H1 (cell line): ENCODE data around the gene NDUFAB1. TPM values are rescaled to one million over a fixed set of nuclear protein-coding genes. Genes with fewer than 3 reads are reported as not detected.

ENCODE experiments used
- CTCF ChIA-PET: fragments of 300-600 bp; sonication (Branson Sonifier 250); formaldehyde crosslinking; loops from one replicate; lab custom pipeline; 2021; ENCODE audit not compliant: partially characterized antibody; lab: Charles Lee
- POLR2A ChIA-PET: fragments of 300-600 bp; sonication (Branson Sonifier 250); formaldehyde crosslinking; loops from one replicate; lab custom pipeline; 2021; ENCODE audit warnings: inconsistent platforms; ENCODE audit not compliant: partially characterized antibody; lab: Charles Lee
- DNase-seq, 2 experiments: peaks; one replicate each; pipeline versions ENCODE4 v3.0.0 to v3.0.0-alpha.2; 2010 to 2022; ENCODE audit warnings: low spot score in 2 of 2, low read depth in 1 of 2, mixed read lengths in 1 of 2
- FAIRE-seq: peaks from 2 replicates; lab custom pipeline; 2011; peaks lifted over from hg19 to GRCh38; lab: Jason Lieb, UNC
- H2AFZ ChIP-seq: 2 replicates; pipeline ENCODE4 v1.8.1; 2012; ENCODE audit warnings: low read length, inconsistent platforms
- H2AK5ac ChIP-seq: 2 replicates; pipeline ENCODE4 v1.6.1; 2013; ENCODE audit warnings: low read depth, low read length
- H2BK120ac ChIP-seq: replicated peaks from 2 replicates; pipeline ENCODE3; 2013; ENCODE audit warnings: low read depth, low read length, inconsistent platforms
- H2BK12ac ChIP-seq: 2 replicates; pipeline ENCODE4 v1.6.1; 2013; ENCODE audit warnings: low read depth, low read length
- H2BK15ac ChIP-seq: 2 replicates; pipeline ENCODE4 v1.6.1; 2013; ENCODE audit warnings: low read length
- H2BK20ac ChIP-seq: 2 replicates; pipeline ENCODE4 v1.6.1; 2013; ENCODE audit warnings: low read length
- H2BK5ac ChIP-seq: 2 replicates; pipeline ENCODE4 v1.6.1; 2013; ENCODE audit warnings: low read depth, low read length
- H3K14ac ChIP-seq: 2 replicates; pipeline ENCODE4 v1.6.1; 2013; ENCODE audit warnings: inconsistent platforms; ENCODE audit not compliant: insufficient read length
- H3K18ac ChIP-seq: 2 replicates; pipeline ENCODE4 v1.6.1; 2013; ENCODE audit warnings: low read length; ENCODE audit errors: extremely low read depth
- H3K23ac ChIP-seq: 2 replicates; pipeline ENCODE4 v1.6.1; 2013; ENCODE audit warnings: inconsistent platforms; ENCODE audit not compliant: insufficient read length
- H3K23me2 ChIP-seq: 2 replicates; pipeline ENCODE4 v1.6.1; 2013; ENCODE audit warnings: low read depth, low read length
- H3K27ac ChIP-seq: 2 replicates; pipeline ENCODE4 v1.6.1; 2011; ENCODE audit warnings: low read depth, low read length, inconsistent platforms
- H3K27me3 ChIP-seq, 4 experiments: replicated peaks in 1 of 4; 1 replicate in 1 of 4; 2 replicates in 3 of 4; pipeline versions ENCODE4 v1.6.1 to v1.8.1; 2011 to 2013; ENCODE audit warnings: low read length in 3 of 4, mild to moderate bottlenecking in 3 of 4, inconsistent platforms in 2 of 4, mixed read lengths in 2 of 4, moderate library complexity in 1 of 4; ENCODE audit not compliant: control insufficient read depth in 3 of 4, insufficient read depth in 3 of 4; ENCODE audit errors: extremely low read depth in 1 of 4
- H3K36me3 ChIP-seq, 4 experiments: 2 replicates each; pipeline versions ENCODE4 v1.6.1 to v1.8.1; 2011 to 2013; ENCODE audit warnings: mild to moderate bottlenecking in 4 of 4, low read length in 3 of 4, moderate library complexity in 2 of 4, control low read depth in 1 of 4, inconsistent platforms in 1 of 4; ENCODE audit not compliant: insufficient read depth in 4 of 4, control insufficient read depth in 2 of 4
- H3K4ac ChIP-seq: replicated peaks from 2 replicates; pipeline ENCODE3; 2013; ENCODE audit warnings: low read length, low read depth, mixed read lengths, inconsistent platforms; ENCODE audit not compliant: insufficient read length
- H3K4me1 ChIP-seq, 4 experiments: replicated peaks in 1 of 4; 1 replicate in 1 of 4; 2 replicates in 3 of 4; pipeline versions ENCODE4 v1.6.1 to v1.8.1; 2011 to 2013; ENCODE audit warnings: low read length in 3 of 4, inconsistent platforms in 2 of 4, mixed read lengths in 1 of 4; ENCODE audit not compliant: insufficient read depth in 4 of 4, control insufficient read depth in 3 of 4
- H3K4me2 ChIP-seq, 2 experiments: 2 replicates each; pipeline versions ENCODE4 v1.6.1 to v1.8.1; 2011 to 2013; ENCODE audit warnings: low read depth in 2 of 2, low read length in 2 of 2, control low read depth in 1 of 2, inconsistent platforms in 1 of 2, mild to moderate bottlenecking in 1 of 2; ENCODE audit not compliant: insufficient read depth in 1 of 2
- H3K4me3 ChIP-seq, 4 experiments: fragments of 200-600, 300-600 bp in 1 of 4; sonication (generic), shearing (Covaris generic), sonication (Bioruptor Twin) in 1 of 4; 2 replicates each; pipeline versions ENCODE4 v1.5.1 to v1.8.1; 2011 to 2016; ENCODE audit warnings: low read length in 4 of 4, low read depth in 3 of 4, control low read depth in 2 of 4, inconsistent platforms in 2 of 4, mild to moderate bottlenecking in 2 of 4, mixed read lengths in 1 of 4, moderate library complexity in 1 of 4; ENCODE audit not compliant: insufficient read depth in 2 of 4; ENCODE audit errors: extremely low read depth in 1 of 4
- H3K56ac ChIP-seq: replicated peaks from 2 replicates; pipeline ENCODE3; 2013; ENCODE audit warnings: low read depth, mild to moderate bottlenecking, mixed read lengths, low read length, inconsistent platforms; ENCODE audit not compliant: insufficient read length
- H3K79me1 ChIP-seq: 2 replicates; pipeline ENCODE4 v1.6.1; 2013; ENCODE audit warnings: low read depth, low read length, control low read depth
- H3K79me2 ChIP-seq, 2 experiments: 2 replicates each; pipeline versions ENCODE4 v1.6.1 to v1.8.1; 2012 to 2013; ENCODE audit warnings: low read length in 2 of 2, mild to moderate bottlenecking in 2 of 2, inconsistent platforms in 1 of 2; ENCODE audit not compliant: insufficient read depth in 2 of 2, control insufficient read depth in 1 of 2
- H3K9ac ChIP-seq, 4 experiments: replicated peaks in 1 of 4; 1 replicate in 1 of 4; 2 replicates in 3 of 4; pipeline versions ENCODE4 v1.6.1 to v1.8.1; 2011 to 2013; ENCODE audit warnings: low read depth in 3 of 4, low read length in 3 of 4, control low read depth in 2 of 4, mild to moderate bottlenecking in 2 of 4, moderate library complexity in 2 of 4, inconsistent platforms in 1 of 4; ENCODE audit errors: extremely low read depth in 1 of 4
- H3K9me3 ChIP-seq, 2 experiments: 2 replicates each; pipeline versions ENCODE4 v1.6.1 to v1.8.1; 2012 to 2013; ENCODE audit warnings: mild to moderate bottlenecking in 2 of 2, moderate library complexity in 2 of 2, control low read depth in 1 of 2, inconsistent platforms in 1 of 2, low read depth in 1 of 2, low read length in 1 of 2, mixed read lengths in 1 of 2; ENCODE audit not compliant: insufficient read depth in 2 of 2
- H4K20me1 ChIP-seq, 2 experiments: replicated peaks in 1 of 2; 2 replicates each; pipeline versions ENCODE3 to v1.8.1; 2011 to 2013; ENCODE audit warnings: inconsistent platforms in 2 of 2, low read length in 2 of 2, mild to moderate bottlenecking in 1 of 2; ENCODE audit not compliant: insufficient read depth in 2 of 2, control insufficient read depth in 1 of 2
- H4K5ac ChIP-seq: 2 replicates; pipeline ENCODE4 v1.6.1; 2013; ENCODE audit warnings: low read length, low read depth, mixed read lengths, inconsistent platforms; ENCODE audit not compliant: insufficient read length
- H4K8ac ChIP-seq: 2 replicates; pipeline ENCODE4 v1.8.0; 2013; ENCODE audit warnings: mild to moderate bottlenecking, moderate library complexity, low read length, inconsistent platforms; ENCODE audit not compliant: insufficient read depth; ENCODE audit errors: extremely low read depth
- H4K91ac ChIP-seq: replicated peaks from 2 replicates; pipeline ENCODE3; 2013; ENCODE audit warnings: low read length, mixed read lengths, inconsistent platforms; ENCODE audit not compliant: insufficient read length
- BACH1 ChIP-seq: IDR thresholded peaks from 2 replicates; pipeline ENCODE4 v1.6.1; 2012; ENCODE audit warnings: low read length, improper control_type of control experiment
- CBX8 ChIP-seq: fragments of 300-800, 300-1000 bp; sonication (generic); IDR thresholded peaks from 2 replicates; pipeline ENCODE4 v1.7.1; 2016; ENCODE audit warnings: low read depth, low read length, borderline replicate concordance
- CHD1 ChIP-seq: IDR thresholded peaks from 2 replicates; pipeline ENCODE4 v1.6.1; 2012; ENCODE audit warnings: low read depth, low read length, improper control_type of control experiment
- CREB1 ChIP-seq: IDR thresholded peaks from 2 replicates; pipeline ENCODE4 v1.6.1; 2012; ENCODE audit warnings: inconsistent platforms
- JUND ChIP-seq: IDR thresholded peaks from 2 replicates; pipeline ENCODE4 v1.6.1; 2011; ENCODE audit warnings: mild to moderate bottlenecking, improper control_type of control experiment, low read length
- KDM5A ChIP-seq: fragments of 200-600 bp; IDR thresholded peaks from 2 replicates; pipeline ENCODE4 v1.7.1; 2012; ENCODE audit warnings: mild to moderate bottlenecking, low read length, inconsistent platforms, mixed read lengths
- NRF1 ChIP-seq: IDR thresholded peaks from 2 replicates; pipeline ENCODE4 v1.6.1; 2011; ENCODE audit warnings: mild to moderate bottlenecking, low read depth, low read length, improper control_type of control experiment
- SIRT6 ChIP-seq: IDR thresholded peaks from one replicate; pipeline ENCODE4 v1.7.1; 2012; ENCODE audit warnings: low read length, inconsistent platforms
- SP2 ChIP-seq: IDR thresholded peaks from 2 replicates; pipeline ENCODE4 v1.6.1; 2012; ENCODE audit warnings: mild to moderate bottlenecking, low read length, inconsistent platforms
- TEAD4 ChIP-seq: IDR thresholded peaks from 2 replicates; pipeline ENCODE4 v1.6.1; 2012; ENCODE audit warnings: low read depth, low read length, inconsistent platforms, mixed read lengths
- WGBS, 2 experiments: shearing (Covaris generic) in 1 of 2; methylation state at CpG; one replicate each; pipeline versions ENCODE4 v1.1.6 to v1.1.7; 2013 to 2015; ENCODE audit warnings: low lambda C conversion rate in 2 of 2, mixed read lengths in 2 of 2, inconsistent platforms in 1 of 2, low coverage in 1 of 2, missing lambda C conversion rate in 1 of 2; ENCODE audit not compliant: insufficient replicate concordance in 2 of 2, insufficient coverage in 1 of 2, insufficient read length in 1 of 2; ENCODE audit errors: extremely low coverage in 1 of 2, missing lambda C conversion rate in 1 of 2; 5-methylcytosine and 5-hydroxymethylcytosine counted together
- polyA plus RNA-seq, 7 experiments: library from polyadenylated mRNA; depleted of rRNA in 3 of 7; stranded (reverse) in 5 of 7; unstranded in 2 of 7; fragments of >200 nt in 5 of 7; fragments of 200-250 nt in 2 of 7; gene quantifications; 1 replicate in 5 of 7; 2 replicates in 1 of 7; 4 replicates in 1 of 7; pipeline versions ENCODE4 v1.2.1 to v1.2.3, GENCODE V29; 2011 to 2013; ENCODE audit warnings: missing spikeins in 2 of 7, mixed read lengths in 2 of 7
- total RNA-seq: library from RNA; stranded (reverse); fragmentation: NEBNext Ultra II Directional; extraction: Animal tissue kit (Norgen Biotek cat#: 25700); gene quantifications from 2 replicates; pipeline ENCODE4 v1.2.1, GENCODE V29; 2021
- TF ChIP-seq, protein P1 (sequence below): IDR thresholded peaks from 2 replicates; pipeline ENCODE4 v1.6.1; 2012; ENCODE audit warnings: inconsistent platforms
- TF ChIP-seq, protein P2 (sequence below), 3 experiments: IDR thresholded peaks; 1 replicate in 2 of 3; 2 replicates in 1 of 3; pipeline versions ENCODE4 v1.5.1 to v1.6.1; 2011; ENCODE audit warnings: low read length in 3 of 3, mild to moderate bottlenecking in 3 of 3, inconsistent platforms in 2 of 3, low read depth in 1 of 3, moderate library complexity in 1 of 3; ENCODE audit not compliant: insufficient read depth in 1 of 3; ENCODE audit errors: control extremely low read depth in 1 of 3

The NDUFAB1 gene
- total and polyA plus RNA-seq, 2 of the 8 experiments (the other 6 are each of a cell fraction or from before 2014, with no cell fraction given): 135 to 294 TPM

DNA sequence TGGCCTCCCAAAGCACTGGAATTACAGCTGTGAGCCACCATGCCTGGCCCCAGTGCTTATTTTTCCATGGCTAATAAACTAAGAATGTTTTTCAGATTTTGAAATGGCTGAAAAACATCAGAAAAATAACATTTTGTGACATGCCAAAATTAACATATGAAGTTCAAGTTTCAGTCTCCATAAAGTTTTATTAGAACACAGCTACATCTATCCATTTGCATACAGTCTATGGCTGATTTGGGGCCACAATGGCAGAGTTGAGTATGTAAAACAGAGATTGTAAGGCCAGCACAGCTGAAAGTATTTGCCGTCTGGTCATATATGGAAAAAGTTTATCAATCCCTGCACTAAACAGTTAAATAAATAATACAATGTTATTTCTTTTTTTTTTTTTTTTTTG, 13.8 kb upstream of the NDUFAB1 start:
- ChIA-PET CTCF (interaction anchor here (0.6 to 1.5 kb wide), 3 partner anchors 12 to 927 kb away, joined by 3 to 5 read pairs (median 4); partner anchors contain the start of gene NDUFAB1), POLR2A (interaction anchor here (0.6 to 1.7 kb wide), 3 partner anchors 11 to 359 kb away, joined by 4 to 5 read pairs (median 4); partner anchors contain the start of gene NDUFAB1)
- H3K79me1 ChIP-seq: no peaks in the 10 kb centered on the region
- H2AK5ac ChIP-seq: no peak overlapping the region
- H2BK120ac ChIP-seq: no peak overlapping the region
- no peak overlapping the region for H2AFZ ChIP-seq
- no peaks in the 10 kb centered on the region for H3K23me2 ChIP-seq
- no peak overlapping the region for H4K8ac ChIP-seq
- H3K27me3 ChIP-seq: no peaks in the 10 kb centered on the region
- no peak overlapping the region for H3K23ac ChIP-seq
- H3K56ac ChIP-seq: no peak overlapping the region
- H3K79me2 ChIP-seq: no peaks in the 10 kb centered on the region
- no peak overlapping the region for H3K27ac ChIP-seq
- no peak overlapping the region for H3K18ac ChIP-seq
- H3K4me2 ChIP-seq: no peak overlapping the region
- H2BK15ac ChIP-seq: no peak overlapping the region
- H3K36me3 ChIP-seq: peaks cover 8 to 53% (median 14%) of the 10 kb centered on the region in 4 experiments
- H3K9me3 ChIP-seq: no peaks in the 10 kb centered on the region
- H3K14ac ChIP-seq: no peak overlapping the region
- 100% methylated on average over 1 of the region's 1 CpG; no CpG with 5 or more reads in 1 of the 2 experiments for WGBS, 2 experiments
- DNase-seq (no peak), FAIRE-seq (no peak)
- no peak overlapping the region for H4K91ac ChIP-seq
- H2BK20ac ChIP-seq: no peak overlapping the region
- no peak overlapping the region for H2BK5ac ChIP-seq
- H3K4me3 ChIP-seq: no peak overlapping the region
- no peaks in the 10 kb centered on the region for H3K4me1 ChIP-seq
- H4K20me1 ChIP-seq: peaks cover 0 to 2% of the 10 kb centered on the region in 2 experiments
- no peak overlapping the region for H3K4ac ChIP-seq
- H4K5ac ChIP-seq: no peak overlapping the region
- no peak overlapping the region for H2BK12ac ChIP-seq
- H3K9ac ChIP-seq: no peak overlapping the region
- TF ChIP-seq TEAD4 (no peak), NRF1 (no peak), KDM5A (no peak), BACH1 (no peak), JUND (no peak), CBX8 (no peak), CHD1 (no peak), CREB1 (no peak), SIRT6 (no peak), SP2 (no peak)
- TF ChIP-seq, protein P1, sequence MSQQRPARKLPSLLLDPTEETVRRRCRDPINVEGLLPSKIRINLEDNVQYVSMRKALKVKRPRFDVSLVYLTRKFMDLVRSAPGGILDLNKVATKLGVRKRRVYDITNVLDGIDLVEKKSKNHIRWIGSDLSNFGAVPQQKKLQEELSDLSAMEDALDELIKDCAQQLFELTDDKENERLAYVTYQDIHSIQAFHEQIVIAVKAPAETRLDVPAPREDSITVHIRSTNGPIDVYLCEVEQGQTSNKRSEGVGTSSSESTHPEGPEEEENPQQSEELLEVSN: no peak
- TF ChIP-seq, protein P2, sequence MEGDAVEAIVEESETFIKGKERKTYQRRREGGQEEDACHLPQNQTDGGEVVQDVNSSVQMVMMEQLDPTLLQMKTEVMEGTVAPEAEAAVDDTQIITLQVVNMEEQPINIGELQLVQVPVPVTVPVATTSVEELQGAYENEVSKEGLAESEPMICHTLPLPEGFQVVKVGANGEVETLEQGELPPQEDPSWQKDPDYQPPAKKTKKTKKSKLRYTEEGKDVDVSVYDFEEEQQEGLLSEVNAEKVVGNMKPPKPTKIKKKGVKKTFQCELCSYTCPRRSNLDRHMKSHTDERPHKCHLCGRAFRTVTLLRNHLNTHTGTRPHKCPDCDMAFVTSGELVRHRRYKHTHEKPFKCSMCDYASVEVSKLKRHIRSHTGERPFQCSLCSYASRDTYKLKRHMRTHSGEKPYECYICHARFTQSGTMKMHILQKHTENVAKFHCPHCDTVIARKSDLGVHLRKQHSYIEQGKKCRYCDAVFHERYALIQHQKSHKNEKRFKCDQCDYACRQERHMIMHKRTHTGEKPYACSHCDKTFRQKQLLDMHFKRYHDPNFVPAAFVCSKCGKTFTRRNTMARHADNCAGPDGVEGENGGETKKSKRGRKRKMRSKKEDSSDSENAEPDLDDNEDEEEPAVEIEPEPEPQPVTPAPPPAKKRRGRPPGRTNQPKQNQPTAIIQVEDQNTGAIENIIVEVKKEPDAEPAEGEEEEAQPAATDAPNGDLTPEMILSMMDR (IDR thresholded peaks at IDR 0.05; ENCODE audit: control extremely low read depth in 1 of 3, insufficient read depth in 1 of 3, low read depth in 1 of 3, low read length in 3 of 3): no peak
